Subcutaneous abdominal adipose tissue (tissue), 5 donors: ENCODE results near the gene TTI1.
"Not testable (repeated sequence)": the region's sequence is repeated elsewhere in the genome, so short reads cannot be mapped to it uniquely, and the experiment has no call there.

ENCODE experiments used
- H3K27ac ChIP-seq: one replicate; pipeline ENCODE4 v1.7.0; 2013; ENCODE audit warnings: low read depth, mild to moderate bottlenecking, inconsistent platforms, low read length, moderate library complexity
- H3K27me3 ChIP-seq, 5 donors: one replicate each; pipeline ENCODE4 v1.7.0; 2013; ENCODE audit warnings: low read length in 5 of 5, inconsistent platforms in 1 of 5; ENCODE audit not compliant: control insufficient read depth in 5 of 5, insufficient read depth in 4 of 5
- H3K36me3 ChIP-seq, 5 donors: one replicate each; pipeline ENCODE4 v1.7.0; 2013; ENCODE audit warnings: low read length in 5 of 5; ENCODE audit not compliant: control insufficient read depth in 5 of 5, insufficient read depth in 5 of 5
- H3K4me1 ChIP-seq, 5 donors: one replicate each; pipeline ENCODE4 v1.7.0; 2013; ENCODE audit warnings: low read length in 5 of 5, mild to moderate bottlenecking in 3 of 5, moderate library complexity in 1 of 5; ENCODE audit not compliant: control insufficient read depth in 5 of 5, insufficient read depth in 5 of 5
- H3K4me3 ChIP-seq, 5 donors: one replicate each; pipeline ENCODE4 v1.7.0; 2013; ENCODE audit warnings: low read length in 5 of 5, low read depth in 1 of 5
- H3K9ac ChIP-seq, 5 donors: one replicate each; pipeline ENCODE4 v1.7.0; 2013; ENCODE audit warnings: low read length in 5 of 5, mild to moderate bottlenecking in 4 of 5, moderate library complexity in 3 of 5
- H3K9me3 ChIP-seq, 5 donors: one replicate each; pipeline ENCODE4 v1.7.0; 2013; ENCODE audit warnings: low read length in 5 of 5; ENCODE audit not compliant: control insufficient read depth in 5 of 5
- donor health status: healthy.
- donor health status: healthy.
- donor health status: healthy.
- donor health status: healthy.
- donor health status: healthy.

TTI1 gene

DNA sequence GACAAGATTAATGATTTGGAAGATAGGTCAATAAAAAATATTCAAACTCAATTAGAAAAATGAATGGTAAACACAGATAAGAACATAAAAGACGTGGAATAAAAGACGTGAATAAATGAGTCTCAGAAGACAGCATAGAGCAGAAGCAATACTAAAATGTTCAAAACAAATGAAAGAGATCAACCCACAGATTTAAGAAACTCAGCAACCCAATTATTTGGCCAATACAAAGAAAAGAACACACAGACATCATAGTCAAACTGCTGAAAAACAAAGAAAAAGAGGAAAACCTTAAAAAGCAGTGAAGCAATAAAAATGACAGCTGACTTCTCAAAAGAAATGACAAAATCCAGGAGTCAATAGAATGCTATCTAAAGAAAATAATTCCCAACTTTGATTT is 14.9 kb downstream of the TTI1 start:
- Histone ChIP-seq H3K4me1 (peaks cover 0 to 6% (median 3%) of the 10 kb centered on the region in 5 donors), H3K27ac (no peak overlapping the region), H3K27me3 (no peaks in the 10 kb centered on the region), H3K4me3 (no peak overlapping the region), H3K9ac (no peak overlapping the region), H3K36me3 (peaks cover 17 to 35% (median 24%) of the 10 kb centered on the region in 5 donors), H3K9me3 (peaks cover 0 to 11% (median 5%) of the 10 kb centered on the region in 5 donors)

DNA sequence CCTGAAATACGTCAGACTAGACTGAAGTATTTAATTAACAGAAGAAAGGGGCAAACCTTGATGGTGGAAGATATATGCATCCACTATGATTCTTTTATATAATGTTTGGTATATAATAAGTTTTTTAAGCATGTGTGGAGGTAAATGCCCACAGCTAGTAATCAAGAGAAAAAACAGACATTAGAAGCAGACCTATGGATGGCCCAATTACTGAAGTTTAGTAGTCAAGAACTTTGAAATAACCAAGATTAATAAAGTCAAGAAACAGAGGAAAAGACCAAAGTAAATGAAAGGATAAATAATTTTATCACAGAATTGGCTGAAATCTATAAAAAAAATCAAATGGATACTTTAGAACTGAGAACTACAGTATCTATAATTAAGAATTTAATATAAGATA is 15.3 kb downstream of the TTI1 start:
- H3K9ac ChIP-seq = no peak overlapping the region
- no peak overlapping the region for H3K27ac ChIP-seq
- H3K9me3 ChIP-seq = peaks cover 0 to 11% (median 5%) of the 10 kb centered on the region in 5 donors
- no peak overlapping the region for H3K4me3 ChIP-seq
- H3K27me3 ChIP-seq = no peaks in the 10 kb centered on the region
- H3K4me1 ChIP-seq = peaks cover 0 to 5% (median under 1%) of the 10 kb centered on the region in 5 donors
- peaks cover 20 to 36% (median 29%) of the 10 kb centered on the region in 5 donors for H3K36me3 ChIP-seq

GRCh38 chr20:38013887-38014286 is 19.4 kb downstream of the TTI1 start:
- no peak overlapping the region for H3K9ac ChIP-seq
- H3K36me3 ChIP-seq = peaks cover 30 to 55% (median 49%) of the 10 kb centered on the region in 5 donors
- H3K4me1 ChIP-seq = peaks cover 0 to 5% (median 0%) of the 10 kb centered on the region in 5 donors
- H3K9me3 ChIP-seq = peaks cover 0 to 11% (median 5%) of the 10 kb centered on the region in 5 donors
- H3K27me3 ChIP-seq = no peaks in the 10 kb centered on the region
- H3K4me3 ChIP-seq = no peak overlapping the region
- H3K27ac ChIP-seq = no peak overlapping the region

DNA sequence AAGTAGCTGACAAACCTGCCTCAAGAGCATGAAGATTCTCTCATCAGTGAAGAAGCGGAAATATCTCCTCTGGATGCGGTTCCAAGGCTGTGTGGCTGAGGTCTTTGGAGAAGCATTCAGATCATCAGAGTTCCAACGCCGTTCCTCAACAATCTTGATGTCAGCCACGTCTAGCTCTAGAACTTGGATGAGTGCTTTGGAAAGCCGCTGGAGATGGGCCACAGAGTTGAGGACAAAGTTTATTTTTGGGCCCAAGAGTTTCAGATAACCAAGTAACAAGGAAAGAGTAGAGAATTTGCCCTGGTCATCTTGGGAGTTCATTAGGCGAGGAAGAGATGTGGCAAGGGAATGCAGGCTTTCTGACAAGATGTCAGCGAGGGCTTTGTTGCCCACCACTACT is 20.9 kb downstream of the TTI1 start:
- Histone ChIP-seq H3K9ac (no peak overlapping the region), H3K4me1 (peaks cover 0 to 5% (median 0%) of the 10 kb centered on the region in 5 donors), H3K9me3 (peaks cover 0 to 3% (median 0%) of the 10 kb centered on the region in 5 donors), H3K36me3 (peaks cover 20 to 48% (median 42%) of the 10 kb centered on the region in 5 donors), H3K27ac (no peak overlapping the region), H3K4me3 (no peak overlapping the region), H3K27me3 (no peaks in the 10 kb centered on the region)

GRCh38 chr20:38011696-38012095 is 21.6 kb downstream of the TTI1 start:
- Histone ChIP-seq H3K27ac (no peak overlapping the region), H3K4me3 (no peak overlapping the region), H3K27me3 (no peaks in the 10 kb centered on the region), H3K36me3 (peaks cover 16 to 43% (median 36%) of the 10 kb centered on the region in 5 donors), H3K9me3 (no peaks in the 10 kb centered on the region), H3K9ac (no peak overlapping the region), H3K4me1 (peaks cover 0 to 5% (median 0%) of the 10 kb centered on the region in 5 donors)

GRCh38 chr20:38009416-38009815 is 23.8 kb downstream of the TTI1 start:
- not testable (repeated sequence) for H3K27ac ChIP-seq, H3K4me3 ChIP-seq, H3K27me3 ChIP-seq, H3K4me1 ChIP-seq, H3K9ac ChIP-seq, H3K9me3 ChIP-seq
- peaks cover 25 to 40% (median 34%) of the 10 kb centered on the region in 5 donors for H3K36me3 ChIP-seq

- no peak overlapping the region for H3K27ac ChIP-seq
- H3K9ac ChIP-seq = no peak overlapping the region
- H3K27me3 ChIP-seq = no peaks in the 10 kb centered on the region
- H3K36me3 ChIP-seq = peaks cover 28 to 41% (median 33%) of the 10 kb centered on the region in 5 donors
- peaks cover 0 to under 1% (median 0%) of the 10 kb centered on the region in 5 donors for H3K4me1 ChIP-seq
- no peak overlapping the region for H3K4me3 ChIP-seq
- H3K9me3 ChIP-seq = no peaks in the 10 kb centered on the region
Observed at GRCh38 chr20:38008233-38008944, 24.9 kb downstream of the TTI1 start.

GRCh38 chr20:38007526-38007925 is 25.7 kb downstream of the TTI1 start:
- Histone ChIP-seq H3K9ac (no peak overlapping the region), H3K36me3 (peaks cover 20 to 37% (median 25%) of the 10 kb centered on the region in 5 donors), H3K9me3 (no peaks in the 10 kb centered on the region), H3K4me1 (no peaks in the 10 kb centered on the region), H3K4me3 (no peak overlapping the region), H3K27ac (no peak overlapping the region), H3K27me3 (no peaks in the 10 kb centered on the region)

DNA sequence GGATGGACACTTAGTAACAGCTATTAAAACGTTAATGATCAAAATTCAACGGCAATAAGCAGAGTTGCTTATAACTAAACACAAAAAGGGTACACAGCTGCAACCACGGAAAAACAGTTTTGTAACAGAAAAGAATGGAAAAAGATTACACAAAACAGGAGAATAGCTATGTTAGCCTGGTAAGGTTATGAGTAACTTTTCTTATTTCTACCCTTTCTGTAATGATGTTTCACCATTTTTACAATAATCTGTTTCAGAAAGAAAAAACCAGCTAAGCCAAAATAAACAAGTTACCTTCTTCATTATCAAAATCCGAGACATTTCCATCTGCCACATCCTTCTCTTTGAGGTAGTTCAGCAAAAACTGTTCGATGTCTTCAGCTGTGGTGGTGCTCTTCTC is 27.4 kb downstream of the TTI1 start:
- no peak overlapping the region for H3K9ac ChIP-seq
- H3K27me3 ChIP-seq = no peaks in the 10 kb centered on the region
- H3K4me1 ChIP-seq = no peaks in the 10 kb centered on the region
- peaks cover 21 to 39% (median 24%) of the 10 kb centered on the region in 5 donors for H3K36me3 ChIP-seq
- H3K9me3 ChIP-seq = no peaks in the 10 kb centered on the region
- H3K4me3 ChIP-seq = no peak overlapping the region
- no peak overlapping the region for H3K27ac ChIP-seq

- Histone ChIP-seq H3K36me3 (peaks cover 28 to 54% (median 39%) of the 10 kb centered on the region in 5 donors), H3K9ac (no peak overlapping the region), H3K27me3 (no peaks in the 10 kb centered on the region), H3K4me1 (no peaks in the 10 kb centered on the region), H3K27ac (no peak overlapping the region), H3K4me3 (no peak overlapping the region), H3K9me3 (no peaks in the 10 kb centered on the region)
Observed at GRCh38 chr20:38004416-38004815, 28.8 kb downstream of the TTI1 start.
